K562 (cell line): ENCODE results near the gene HAUS7. TPM values are rescaled to one million over a fixed set of nuclear protein-coding genes. Genes with fewer than 3 reads are reported as not detected.
A peak's percentile ranks its signal among the peaks of the same experiment; 100 is the strongest.

Experiments
- ATF1 ChIP-seq, 2 experiments: fragments of 450-650 bp in 1 of 2; IDR thresholded peaks; 2 replicates each; pipeline ENCODE4 v1.6.1; 2016; ENCODE audit warnings: missing compliant biosample characterization in 1 of 2, missing genetic modification characterization in 1 of 2
- ETV1 ChIP-seq: fragments of 450-650 bp; conservative IDR thresholded peaks from 2 replicates; pipeline ENCODE4 v1.6.1; 2016; ENCODE audit warnings: missing genetic modification characterization, control low read depth, low read depth, missing compliant biosample characterization
- EZH2 ChIP-seq: IDR thresholded peaks from 2 replicates; pipeline ENCODE4 v1.6.1; 2012; ENCODE audit warnings: low read depth, mild to moderate bottlenecking, inconsistent platforms, low read length, borderline replicate concordance
- NR3C1 ChIP-seq: sonication (generic); formaldehyde crosslinking; IDR thresholded peaks from 2 replicates; pipeline ENCODE4 v1.8.1; 2022; ENCODE audit warnings: missing genetic modification reagents
- PTBP1 ChIP-seq: fragments of 200-400 bp; formaldehyde crosslinking; IDR thresholded peaks from 2 replicates; pipeline ENCODE4 v1.6.1; 2017; ENCODE audit warnings: low read depth, low read length
- ZNF444 ChIP-seq: fragments of 250-450 bp; sonication (Bioruptor Pico); IDR thresholded peaks from 2 replicates; pipeline ENCODE4 v1.4.0; 2020; ENCODE audit warnings: mild to moderate bottlenecking, moderate library complexity
- polyA plus RNA-seq, 8 experiments: library from polyadenylated mRNA; depleted of rRNA in 4 of 8; stranded (reverse) in 5 of 8; unstranded in 3 of 8; fragments of >200 nt; fragmentation: Nextera tagmentation in 2 of 8; fragmentation: Illumina TruSeq in 1 of 8; extraction: Ambion mirVana in 2 of 8; extraction: Trizol in 1 of 8; gene quantifications; 2 replicates each; pipeline versions ENCODE4 v1.2.1 to v1.2.3, GENCODE V29; 2011 to 2014; ENCODE audit warnings: inconsistent platforms in 1 of 8, missing spikeins in 1 of 8
- total RNA-seq, 7 experiments: library from RNA; depleted of rRNA in 6 of 7; stranded (reverse); fragments of >200 nt in 6 of 7; fragmentation: Illumina TruSeq in 2 of 7; extraction: Trizol in 2 of 7; gene quantifications; 2 replicates each; pipeline versions ENCODE4 v1.2.1 to v1.2.3, GENCODE V29; 2011 to 2021; ENCODE audit warnings: low replicate concordance in 1 of 7
- TF ChIP-seq, protein P1 (sequence below): sonication (generic); formaldehyde crosslinking; IDR thresholded peaks from 2 replicates; pipeline ENCODE4 v1.8.1; 2023; ENCODE audit warnings: missing genetic modification reagents, mild to moderate bottlenecking, borderline replicate concordance
- TF ChIP-seq, protein P2 (sequence below): fragments of 450-650 bp; formaldehyde crosslinking; conservative IDR thresholded peaks from 2 replicates; pipeline ENCODE4 v1.4.0; 2022; ENCODE audit warnings: mild to moderate bottlenecking, missing genetic modification characterization
- TF ChIP-seq, protein P3 (sequence below), 2 experiments: fragments of 450-650 bp; IDR thresholded peaks; 2 replicates each; pipeline ENCODE4 v1.6.1; 2018; ENCODE audit warnings: mild to moderate bottlenecking in 2 of 2, low read depth in 1 of 2; ENCODE audit not compliant: partially characterized antibody in 2 of 2
- TF ChIP-seq, protein P4 (sequence below): conservative IDR thresholded peaks from 2 replicates; pipeline ENCODE4 v1.6.1; 2011; ENCODE audit warnings: low read depth, mild to moderate bottlenecking, low read length; ENCODE audit not compliant: control insufficient read depth

The HAUS7 gene
- total and polyA plus RNA-seq, 9 of the 15 experiments (the other 6 are each of a cell fraction or from before 2014, with no cell fraction given): 10.0 to 94.9 (median 48.8) TPM

DNA sequence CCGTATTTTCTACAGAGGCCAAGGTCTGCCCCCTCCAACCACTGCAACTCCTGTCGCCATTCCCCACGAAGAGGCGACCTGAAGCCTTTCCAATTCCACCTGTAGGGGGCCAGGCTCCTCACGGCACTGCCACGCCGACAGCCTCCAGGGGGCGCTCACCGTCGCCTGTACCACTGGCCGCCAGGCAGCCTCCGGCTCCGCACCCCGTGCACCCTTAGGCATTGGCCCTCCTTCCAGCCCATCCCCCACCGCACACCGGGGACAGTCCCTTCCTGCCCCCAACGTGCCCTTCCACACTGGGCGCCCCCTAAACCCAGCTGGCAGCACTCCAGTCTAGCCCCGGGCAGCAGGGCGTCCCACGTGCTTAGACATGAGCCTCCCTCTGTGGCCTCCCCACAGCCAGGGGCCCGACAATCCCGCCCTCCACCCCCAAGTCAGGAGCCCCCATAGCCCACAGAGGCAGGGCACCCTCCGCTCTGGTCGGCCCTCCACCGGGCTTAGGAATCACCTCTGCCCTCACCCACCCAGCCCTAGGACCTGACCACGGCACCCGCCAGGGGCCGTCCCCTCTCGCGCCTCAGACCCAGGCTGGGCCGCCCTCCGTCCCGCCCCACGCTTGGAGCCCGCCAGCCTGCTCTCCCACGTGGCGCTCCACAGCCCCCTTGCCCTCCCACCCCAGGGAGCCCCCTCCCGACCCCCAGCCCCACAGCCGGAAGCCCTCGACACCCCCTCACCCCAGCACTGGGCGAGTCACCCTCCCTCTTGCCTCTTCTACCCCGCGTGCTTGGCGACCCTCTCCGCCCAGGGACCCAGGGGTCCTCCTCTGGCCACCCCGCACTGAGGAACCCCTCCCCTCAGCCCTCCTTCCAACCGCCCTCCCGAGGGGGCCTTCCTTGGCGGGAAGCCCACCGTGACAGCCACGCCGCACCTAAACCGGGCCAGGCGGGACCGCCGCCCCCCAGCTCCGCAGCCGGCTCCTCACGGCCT lies 69.9 kb downstream of the HAUS7 start (continued):
- TF ChIP-seq, protein P1, sequence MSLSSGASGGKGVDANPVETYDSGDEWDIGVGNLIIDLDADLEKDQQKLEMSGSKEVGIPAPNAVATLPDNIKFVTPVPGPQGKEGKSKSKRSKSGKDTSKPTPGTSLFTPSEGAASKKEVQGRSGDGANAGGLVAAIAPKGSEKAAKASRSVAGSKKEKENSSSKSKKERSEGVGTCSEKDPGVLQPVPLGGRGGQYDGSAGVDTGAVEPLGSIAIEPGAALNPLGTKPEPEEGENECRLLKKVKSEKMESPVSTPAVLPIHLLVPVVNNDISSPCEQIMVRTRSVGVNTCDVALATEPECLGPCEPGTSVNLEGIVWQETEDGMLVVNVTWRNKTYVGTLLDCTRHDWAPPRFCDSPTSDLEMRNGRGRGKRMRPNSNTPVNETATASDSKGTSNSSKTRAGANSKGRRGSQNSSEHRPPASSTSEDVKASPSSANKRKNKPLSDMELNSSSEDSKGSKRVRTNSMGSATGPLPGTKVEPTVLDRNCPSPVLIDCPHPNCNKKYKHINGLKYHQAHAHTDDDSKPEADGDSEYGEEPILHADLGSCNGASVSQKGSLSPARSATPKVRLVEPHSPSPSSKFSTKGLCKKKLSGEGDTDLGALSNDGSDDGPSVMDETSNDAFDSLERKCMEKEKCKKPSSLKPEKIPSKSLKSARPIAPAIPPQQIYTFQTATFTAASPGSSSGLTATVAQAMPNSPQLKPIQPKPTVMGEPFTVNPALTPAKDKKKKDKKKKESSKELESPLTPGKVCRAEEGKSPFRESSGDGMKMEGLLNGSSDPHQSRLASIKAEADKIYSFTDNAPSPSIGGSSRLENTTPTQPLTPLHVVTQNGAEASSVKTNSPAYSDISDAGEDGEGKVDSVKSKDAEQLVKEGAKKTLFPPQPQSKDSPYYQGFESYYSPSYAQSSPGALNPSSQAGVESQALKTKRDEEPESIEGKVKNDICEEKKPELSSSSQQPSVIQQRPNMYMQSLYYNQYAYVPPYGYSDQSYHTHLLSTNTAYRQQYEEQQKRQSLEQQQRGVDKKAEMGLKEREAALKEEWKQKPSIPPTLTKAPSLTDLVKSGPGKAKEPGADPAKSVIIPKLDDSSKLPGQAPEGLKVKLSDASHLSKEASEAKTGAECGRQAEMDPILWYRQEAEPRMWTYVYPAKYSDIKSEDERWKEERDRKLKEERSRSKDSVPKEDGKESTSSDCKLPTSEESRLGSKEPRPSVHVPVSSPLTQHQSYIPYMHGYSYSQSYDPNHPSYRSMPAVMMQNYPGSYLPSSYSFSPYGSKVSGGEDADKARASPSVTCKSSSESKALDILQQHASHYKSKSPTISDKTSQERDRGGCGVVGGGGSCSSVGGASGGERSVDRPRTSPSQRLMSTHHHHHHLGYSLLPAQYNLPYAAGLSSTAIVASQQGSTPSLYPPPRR: no peak
- TF ChIP-seq EZH2 (no peak), PTBP1 (no peak), ATF1 (CRISPR knock-in tag; IDR thresholded peaks at IDR 0.05) (no peak), ATF1 (tag; IDR thresholded peaks at IDR 0.05) (no peak), ETV1 (tag) (0 out of 2 replicates have a peak, but pooled peaks have one; percentile 15), ZNF444 (no peak), NR3C1 (no peak)
- TF ChIP-seq, protein P2, sequence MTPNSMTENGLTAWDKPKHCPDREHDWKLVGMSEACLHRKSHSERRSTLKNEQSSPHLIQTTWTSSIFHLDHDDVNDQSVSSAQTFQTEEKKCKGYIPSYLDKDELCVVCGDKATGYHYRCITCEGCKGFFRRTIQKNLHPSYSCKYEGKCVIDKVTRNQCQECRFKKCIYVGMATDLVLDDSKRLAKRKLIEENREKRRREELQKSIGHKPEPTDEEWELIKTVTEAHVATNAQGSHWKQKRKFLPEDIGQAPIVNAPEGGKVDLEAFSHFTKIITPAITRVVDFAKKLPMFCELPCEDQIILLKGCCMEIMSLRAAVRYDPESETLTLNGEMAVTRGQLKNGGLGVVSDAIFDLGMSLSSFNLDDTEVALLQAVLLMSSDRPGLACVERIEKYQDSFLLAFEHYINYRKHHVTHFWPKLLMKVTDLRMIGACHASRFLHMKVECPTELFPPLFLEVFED (CRISPR knock-in tag): no peak
- TF ChIP-seq, protein P3, sequence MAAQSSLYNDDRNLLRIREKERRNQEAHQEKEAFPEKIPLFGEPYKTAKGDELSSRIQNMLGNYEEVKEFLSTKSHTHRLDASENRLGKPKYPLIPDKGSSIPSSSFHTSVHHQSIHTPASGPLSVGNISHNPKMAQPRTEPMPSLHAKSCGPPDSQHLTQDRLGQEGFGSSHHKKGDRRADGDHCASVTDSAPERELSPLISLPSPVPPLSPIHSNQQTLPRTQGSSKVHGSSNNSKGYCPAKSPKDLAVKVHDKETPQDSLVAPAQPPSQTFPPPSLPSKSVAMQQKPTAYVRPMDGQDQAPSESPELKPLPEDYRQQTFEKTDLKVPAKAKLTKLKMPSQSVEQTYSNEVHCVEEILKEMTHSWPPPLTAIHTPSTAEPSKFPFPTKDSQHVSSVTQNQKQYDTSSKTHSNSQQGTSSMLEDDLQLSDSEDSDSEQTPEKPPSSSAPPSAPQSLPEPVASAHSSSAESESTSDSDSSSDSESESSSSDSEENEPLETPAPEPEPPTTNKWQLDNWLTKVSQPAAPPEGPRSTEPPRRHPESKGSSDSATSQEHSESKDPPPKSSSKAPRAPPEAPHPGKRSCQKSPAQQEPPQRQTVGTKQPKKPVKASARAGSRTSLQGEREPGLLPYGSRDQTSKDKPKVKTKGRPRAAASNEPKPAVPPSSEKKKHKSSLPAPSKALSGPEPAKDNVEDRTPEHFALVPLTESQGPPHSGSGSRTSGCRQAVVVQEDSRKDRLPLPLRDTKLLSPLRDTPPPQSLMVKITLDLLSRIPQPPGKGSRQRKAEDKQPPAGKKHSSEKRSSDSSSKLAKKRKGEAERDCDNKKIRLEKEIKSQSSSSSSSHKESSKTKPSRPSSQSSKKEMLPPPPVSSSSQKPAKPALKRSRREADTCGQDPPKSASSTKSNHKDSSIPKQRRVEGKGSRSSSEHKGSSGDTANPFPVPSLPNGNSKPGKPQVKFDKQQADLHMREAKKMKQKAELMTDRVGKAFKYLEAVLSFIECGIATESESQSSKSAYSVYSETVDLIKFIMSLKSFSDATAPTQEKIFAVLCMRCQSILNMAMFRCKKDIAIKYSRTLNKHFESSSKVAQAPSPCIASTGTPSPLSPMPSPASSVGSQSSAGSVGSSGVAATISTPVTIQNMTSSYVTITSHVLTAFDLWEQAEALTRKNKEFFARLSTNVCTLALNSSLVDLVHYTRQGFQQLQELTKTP (IDR thresholded peaks at IDR 0.05; ENCODE audit: low read depth in 1 of 2, partially characterized antibody in 2 of 2): no peak
- TF ChIP-seq, protein P4, sequence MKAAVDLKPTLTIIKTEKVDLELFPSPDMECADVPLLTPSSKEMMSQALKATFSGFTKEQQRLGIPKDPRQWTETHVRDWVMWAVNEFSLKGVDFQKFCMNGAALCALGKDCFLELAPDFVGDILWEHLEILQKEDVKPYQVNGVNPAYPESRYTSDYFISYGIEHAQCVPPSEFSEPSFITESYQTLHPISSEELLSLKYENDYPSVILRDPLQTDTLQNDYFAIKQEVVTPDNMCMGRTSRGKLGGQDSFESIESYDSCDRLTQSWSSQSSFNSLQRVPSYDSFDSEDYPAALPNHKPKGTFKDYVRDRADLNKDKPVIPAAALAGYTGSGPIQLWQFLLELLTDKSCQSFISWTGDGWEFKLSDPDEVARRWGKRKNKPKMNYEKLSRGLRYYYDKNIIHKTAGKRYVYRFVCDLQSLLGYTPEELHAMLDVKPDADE: no peak
